SK-N-SH (cell line): ENCODE results near the gene MACROD2. TPM values are rescaled to one million over a fixed set of nuclear protein-coding genes. Genes with fewer than 3 reads are reported as not detected.
A peak's percentile ranks its signal among the peaks of the same experiment; 100 is the strongest.

ENCODE experiments used
- CTCF ChIA-PET: fragments of 300-600, 350-600 bp; formaldehyde crosslinking; extraction: SDS; loops from one replicate; lab custom pipeline; 2021; lab: Yijun Ruan, JAX
- POLR2A ChIA-PET: fragments of 350-600 bp; sonication (Branson Sonifier 250); formaldehyde crosslinking; extraction: SDS; loops from one replicate; lab custom pipeline; 2020; ENCODE audit warnings: antibody characterized with exemption, inconsistent platforms; lab: Yijun Ruan, JAX
- DNase-seq: peaks from one replicate; pipeline ENCODE4 v3.0.0; 2012
- H2AFZ ChIP-seq: fragments of 200-600 bp; sonication (generic); 2 replicates; pipeline ENCODE4 v1.8.1; 2016; ENCODE audit warnings: antibody characterized with exemption, mild to moderate bottlenecking, low read depth
- H3F3A ChIP-seq: fragments of 200-600 bp; sonication (generic); replicated peaks from 2 replicates; pipeline ENCODE3; 2016; ENCODE audit warnings: antibody characterized with exemption, mild to moderate bottlenecking; ENCODE audit not compliant: insufficient read depth
- H3K27ac ChIP-seq, 2 experiments: fragments of 200-500 bp in 1 of 2; fragments of 200-600 bp in 1 of 2; sonication (Bioruptor generic) in 1 of 2; sonication (generic), shearing (Covaris generic) in 1 of 2; 2 replicates each; pipeline versions ENCODE4 v1.5.1 to v1.6.1; 2014 to 2016; ENCODE audit warnings: low read depth in 2 of 2, inconsistent platforms in 1 of 2, low read length in 1 of 2, mild to moderate bottlenecking in 1 of 2, mixed read lengths in 1 of 2
- H3K27me3 ChIP-seq: fragments of 200-600 bp; sonication (generic), shearing (Covaris generic); 2 replicates; pipeline ENCODE4 v1.6.1; 2016; ENCODE audit warnings: mixed run types; ENCODE audit not compliant: insufficient read depth
- H3K36me3 ChIP-seq, 2 experiments: fragments of 200-500 bp in 1 of 2; fragments of 200-600 bp in 1 of 2; sonication (Bioruptor generic) in 1 of 2; sonication (generic) in 1 of 2; replicated peaks in 1 of 2; 2 replicates each; pipeline versions ENCODE3 to v1.5.1; 2014 to 2016; ENCODE audit warnings: low read length in 1 of 2, mild to moderate bottlenecking in 1 of 2; ENCODE audit not compliant: insufficient read depth in 2 of 2, control insufficient read depth in 1 of 2
- H3K4me1 ChIP-seq, 2 experiments: fragments of 200-500 bp in 1 of 2; fragments of 200-600 bp in 1 of 2; sonication (Bioruptor generic) in 1 of 2; sonication (generic), shearing (Covaris generic) in 1 of 2; 2 replicates each; pipeline versions ENCODE4 v1.5.1 to v1.6.1; 2014 to 2016; ENCODE audit warnings: low read depth in 1 of 2, low read length in 1 of 2, mixed run types in 1 of 2; ENCODE audit not compliant: insufficient read depth in 2 of 2, control insufficient read depth in 1 of 2
- H3K4me2 ChIP-seq: fragments of 200-600 bp; sonication (generic), shearing (Covaris generic); 2 replicates; pipeline ENCODE4 v1.6.1; 2017; ENCODE audit warnings: mixed run types
- H3K4me3 ChIP-seq, 2 experiments: fragments of 200-500 bp in 1 of 2; fragments of 200-600 bp in 1 of 2; sonication (Bioruptor generic) in 1 of 2; sonication (generic), shearing (Covaris generic) in 1 of 2; 2 replicates each; pipeline versions ENCODE4 v1.5.1 to v1.8.1; 2014 to 2016; ENCODE audit warnings: low read depth in 2 of 2, inconsistent platforms in 1 of 2, low read length in 1 of 2, mild to moderate bottlenecking in 1 of 2, mixed read lengths in 1 of 2, moderate library complexity in 1 of 2
- H3K79me2 ChIP-seq: fragments of 200-600 bp; sonication (generic); 2 replicates; pipeline ENCODE4 v1.8.1; 2017; ENCODE audit warnings: mild to moderate bottlenecking; ENCODE audit not compliant: insufficient read depth
- H3K9ac ChIP-seq: fragments of 200-600 bp; sonication (generic); 2 replicates; pipeline ENCODE4 v1.6.1; 2017; ENCODE audit warnings: mixed run types
- H3K9me2 ChIP-seq: fragments of 200-600 bp; sonication (generic); 2 replicates; pipeline ENCODE4 v1.6.1; 2017; ENCODE audit warnings: mixed run types
- H3K9me3 ChIP-seq: fragments of 200-600 bp; sonication (generic); 2 replicates; pipeline ENCODE4 v1.6.1; 2017; ENCODE audit warnings: mixed run types, mild to moderate bottlenecking, moderate library complexity
- H4K20me1 ChIP-seq: fragments of 200-600 bp; sonication (generic); 2 replicates; pipeline ENCODE4 v1.6.1; 2017; ENCODE audit warnings: mild to moderate bottlenecking, mixed run types; ENCODE audit not compliant: insufficient read depth
- CHD2 ChIP-seq: fragments of 150-350 bp; IDR thresholded peaks from 2 replicates; pipeline ENCODE4 v1.6.1; 2018; ENCODE audit warnings: low read length; ENCODE audit not compliant: partially characterized antibody
- ELF1 ChIP-seq: IDR thresholded peaks from 2 replicates; pipeline ENCODE4 v1.4.0; 2012
- EP300 ChIP-seq, 2 experiments: IDR thresholded peaks; 2 replicates each; pipeline versions ENCODE4 v1.4.0 to v1.6.1; 2012; ENCODE audit warnings: borderline replicate concordance in 1 of 2, low read depth in 1 of 2, low read length in 1 of 2
- EZH2phosphoT487 ChIP-seq: fragments of 200-600 bp; sonication (generic); IDR thresholded peaks from 2 replicates; pipeline ENCODE4 v1.6.1; 2017; ENCODE audit warnings: low read depth, mixed run types, mild to moderate bottlenecking, antibody characterized with exemption, moderate library complexity, borderline replicate concordance
- FOSL2 ChIP-seq: IDR thresholded peaks from 2 replicates; pipeline ENCODE4 v1.4.0; 2012; ENCODE audit warnings: low read depth, mild to moderate bottlenecking, moderate library complexity, borderline replicate concordance
- FOXJ3 ChIP-seq: sonication (generic); formaldehyde crosslinking; IDR thresholded peaks from 2 replicates; pipeline ENCODE4 v1.5.1; 2020; ENCODE audit warnings: mild to moderate bottlenecking, missing genetic modification reagents
- GABPA ChIP-seq: IDR thresholded peaks from 2 replicates; pipeline ENCODE4 v1.4.0; 2012; ENCODE audit warnings: low read depth, mild to moderate bottlenecking
- GATA2 ChIP-seq: sonication (generic); formaldehyde crosslinking; IDR thresholded peaks from 2 replicates; pipeline ENCODE4 v1.5.0; 2020; ENCODE audit warnings: mild to moderate bottlenecking, missing genetic modification reagents
- JUND ChIP-seq: IDR thresholded peaks from 2 replicates; pipeline ENCODE4 v1.4.0; 2012
- MEF2A ChIP-seq: IDR thresholded peaks from 2 replicates; pipeline ENCODE4 v1.4.0; 2012; ENCODE audit warnings: low read depth, borderline replicate concordance
- MXI1 ChIP-seq: IDR thresholded peaks from 2 replicates; pipeline ENCODE4 v1.6.1; 2012; ENCODE audit warnings: mild to moderate bottlenecking, low read depth, low read length, improper control_type of control experiment
- NFIC ChIP-seq: IDR thresholded peaks from 2 replicates; pipeline ENCODE4 v1.4.0; 2012; ENCODE audit warnings: borderline replicate concordance
- NRF1 ChIP-seq: IDR thresholded peaks from 2 replicates; pipeline ENCODE4 v1.6.1; 2012; ENCODE audit warnings: low read depth, mild to moderate bottlenecking, low read length
- RAD21 ChIP-seq: IDR thresholded peaks from 2 replicates; pipeline ENCODE4 v1.6.1; 2012; ENCODE audit warnings: mild to moderate bottlenecking, low read length
- RCOR1 ChIP-seq: fragments of 150-350 bp; IDR thresholded peaks from 2 replicates; pipeline ENCODE4 v1.6.1; 2017; ENCODE audit warnings: antibody characterized with exemption, low read length
- RFX5 ChIP-seq: IDR thresholded peaks from 2 replicates; pipeline ENCODE4 v1.6.1; 2012; ENCODE audit warnings: mild to moderate bottlenecking, improper control_type of control experiment, low read length
- RXRA ChIP-seq: IDR thresholded peaks from 2 replicates; pipeline ENCODE4 v1.4.0; 2012; ENCODE audit warnings: low read depth, mild to moderate bottlenecking, borderline replicate concordance
- SIN3A ChIP-seq: IDR thresholded peaks from 2 replicates; pipeline ENCODE4 v1.6.1; 2012; ENCODE audit warnings: low read depth, mild to moderate bottlenecking, low read length, moderate library complexity, borderline replicate concordance
- SMC3 ChIP-seq: IDR thresholded peaks from 2 replicates; pipeline ENCODE4 v1.6.1; 2012; ENCODE audit warnings: low read depth, low read length, improper control_type of control experiment
- TAF1 ChIP-seq: IDR thresholded peaks from 2 replicates; pipeline ENCODE4 v1.6.1; 2012; ENCODE audit warnings: low read depth, mild to moderate bottlenecking, low read length, moderate library complexity, borderline replicate concordance
- TEAD4 ChIP-seq: IDR thresholded peaks from 2 replicates; pipeline ENCODE4 v1.4.0; 2012; ENCODE audit warnings: mild to moderate bottlenecking, borderline replicate concordance; ENCODE audit not compliant: insufficient read depth
- YY1 ChIP-seq: IDR thresholded peaks from 2 replicates; pipeline ENCODE4 v1.4.0; 2012; ENCODE audit warnings: low read depth, mild to moderate bottlenecking
- WGBS: methylation state at CpG from one replicate; pipeline ENCODE4 v1.1.6; 2017; ENCODE audit warnings: low lambda C conversion rate; 5-methylcytosine and 5-hydroxymethylcytosine counted together
- polyA plus RNA-seq, 3 experiments: library from polyadenylated mRNA; depleted of rRNA; stranded (reverse); fragments of >200 nt; gene quantifications; 2 replicates each; pipeline ENCODE4 v1.2.3, GENCODE V29; 2012
- TF ChIP-seq, protein P1 (sequence below): fragments of 200-600 bp; sonication (generic); IDR thresholded peaks from 2 replicates; pipeline ENCODE4 v1.6.1; 2017; ENCODE audit warnings: antibody characterized with exemption, mild to moderate bottlenecking, moderate library complexity
- TF ChIP-seq, protein P2 (sequence below): IDR thresholded peaks from 2 replicates; pipeline ENCODE4; 2012
- TF ChIP-seq, protein P3 (sequence below): IDR thresholded peaks from 2 replicates; pipeline ENCODE4 v1.4.0; 2012; ENCODE audit warnings: low read depth
- TF ChIP-seq, protein P4 (sequence below): fragments of 150-350 bp; IDR thresholded peaks from 2 replicates; pipeline ENCODE4 v1.6.1; 2017; ENCODE audit warnings: antibody characterized with exemption, low read length, low read depth, borderline replicate concordance
- TF ChIP-seq, protein P5 (sequence below): fragments of 150-350 bp; IDR thresholded peaks from 2 replicates; pipeline ENCODE4 v1.6.1; 2016; ENCODE audit warnings: mild to moderate bottlenecking, low read depth, low read length

Gene MACROD2
- polyA plus RNA-seq, 1 of the 3 experiments (the other 2 are of a cell fraction) = 0.33 TPM

DNA sequence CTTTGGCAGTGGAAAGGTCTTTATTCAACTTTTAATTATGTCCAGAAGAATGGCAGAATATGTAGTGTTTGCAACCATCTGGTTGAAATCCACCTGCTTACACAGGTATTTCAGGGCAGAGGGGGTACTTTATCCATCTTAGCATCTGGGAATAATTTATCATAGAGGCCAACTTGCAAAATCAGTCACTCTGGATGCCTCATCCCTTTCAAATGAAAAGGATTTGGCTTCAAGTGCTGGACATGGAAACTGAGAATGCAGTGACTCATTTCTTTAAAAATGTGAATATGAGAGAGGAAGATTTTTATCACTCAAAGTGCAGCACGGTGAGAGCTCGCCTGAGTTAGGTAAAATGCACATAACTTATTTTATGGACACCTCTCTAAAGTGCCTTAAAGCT lies 1819.6 kb downstream of the MACROD2 start:
- Histone ChIP-seq H3K36me3 (no peaks in the 10 kb centered on the region), H3K4me1 (no peaks in the 10 kb centered on the region), H3K9me2 (no peaks in the 10 kb centered on the region), H3K79me2 (no peaks in the 10 kb centered on the region), H2AFZ (no peak overlapping the region), H3K9me3 (no peaks in the 10 kb centered on the region), H3F3A (peaks cover 7% of the 10 kb centered on the region), H3K9ac (no peak overlapping the region), H3K4me3 (no peak overlapping the region), H4K20me1 (no peaks in the 10 kb centered on the region), H3K4me2 (peak overlapping the region; percentile 27; the same call in 1 of the 2 replicates), H3K27ac (peak overlapping the region in 1 of 2 experiments; percentile 5; a peak in 1 of 4 replicates), H3K27me3 (no peaks in the 10 kb centered on the region)
- WGBS = 3% methylated on average over 2 of the region's 2 CpGs
- POLR2A ChIA-PET = no interaction called here
- CTCF ChIA-PET = interaction anchor here (0.6 kb wide), 1 partner anchor 545 kb away, joined by 3 read pairs; no protein-coding TSS in a partner anchor
- DNase-seq = no peak
- TF ChIP-seq SIN3A (no peak), RFX5 (no peak), FOXJ3 (CRISPR knock-in tag) (no peak), TAF1 (no peak), MXI1 (no peak), RAD21 (no peak), CHD2 (no peak), YY1 (no peak), NFIC (peak; percentile 67), JUND (peak; percentile 73), ELF1 (no peak), FOSL2 (peak; percentile 65; the same call in 1 of the 2 replicates), EP300 (IDR thresholded peaks at IDR 0.05; ENCODE audit: borderline replicate concordance in 1 of 2, low read depth in 1 of 2, low read length in 1 of 2) (peak in 1 of 2 experiments; percentile 25; a peak in 1 of 4 replicates), GABPA (no peak), NRF1 (no peak), MEF2A (no peak), SMC3 (no peak), TEAD4 (no peak; the same call in 1 of the 2 replicates), GATA2 (CRISPR knock-in tag) (no peak), RCOR1 (no peak), RXRA (no peak), EZH2phosphoT487 (no peak)
- TF ChIP-seq, protein P1, sequence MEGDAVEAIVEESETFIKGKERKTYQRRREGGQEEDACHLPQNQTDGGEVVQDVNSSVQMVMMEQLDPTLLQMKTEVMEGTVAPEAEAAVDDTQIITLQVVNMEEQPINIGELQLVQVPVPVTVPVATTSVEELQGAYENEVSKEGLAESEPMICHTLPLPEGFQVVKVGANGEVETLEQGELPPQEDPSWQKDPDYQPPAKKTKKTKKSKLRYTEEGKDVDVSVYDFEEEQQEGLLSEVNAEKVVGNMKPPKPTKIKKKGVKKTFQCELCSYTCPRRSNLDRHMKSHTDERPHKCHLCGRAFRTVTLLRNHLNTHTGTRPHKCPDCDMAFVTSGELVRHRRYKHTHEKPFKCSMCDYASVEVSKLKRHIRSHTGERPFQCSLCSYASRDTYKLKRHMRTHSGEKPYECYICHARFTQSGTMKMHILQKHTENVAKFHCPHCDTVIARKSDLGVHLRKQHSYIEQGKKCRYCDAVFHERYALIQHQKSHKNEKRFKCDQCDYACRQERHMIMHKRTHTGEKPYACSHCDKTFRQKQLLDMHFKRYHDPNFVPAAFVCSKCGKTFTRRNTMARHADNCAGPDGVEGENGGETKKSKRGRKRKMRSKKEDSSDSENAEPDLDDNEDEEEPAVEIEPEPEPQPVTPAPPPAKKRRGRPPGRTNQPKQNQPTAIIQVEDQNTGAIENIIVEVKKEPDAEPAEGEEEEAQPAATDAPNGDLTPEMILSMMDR = no peak
- TF ChIP-seq, protein P2, sequence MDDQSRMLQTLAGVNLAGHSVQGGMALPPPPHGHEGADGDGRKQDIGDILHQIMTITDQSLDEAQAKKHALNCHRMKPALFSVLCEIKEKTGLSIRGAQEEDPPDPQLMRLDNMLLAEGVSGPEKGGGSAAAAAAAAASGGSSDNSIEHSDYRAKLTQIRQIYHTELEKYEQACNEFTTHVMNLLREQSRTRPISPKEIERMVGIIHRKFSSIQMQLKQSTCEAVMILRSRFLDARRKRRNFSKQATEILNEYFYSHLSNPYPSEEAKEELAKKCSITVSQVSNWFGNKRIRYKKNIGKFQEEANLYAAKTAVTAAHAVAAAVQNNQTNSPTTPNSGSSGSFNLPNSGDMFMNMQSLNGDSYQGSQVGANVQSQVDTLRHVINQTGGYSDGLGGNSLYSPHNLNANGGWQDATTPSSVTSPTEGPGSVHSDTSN = peak; percentile 57; the same call in 1 of the 2 replicates
- TF ChIP-seq, protein P3, sequence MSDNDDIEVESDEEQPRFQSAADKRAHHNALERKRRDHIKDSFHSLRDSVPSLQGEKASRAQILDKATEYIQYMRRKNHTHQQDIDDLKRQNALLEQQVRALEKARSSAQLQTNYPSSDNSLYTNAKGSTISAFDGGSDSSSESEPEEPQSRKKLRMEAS = no peak
- TF ChIP-seq, protein P4, sequence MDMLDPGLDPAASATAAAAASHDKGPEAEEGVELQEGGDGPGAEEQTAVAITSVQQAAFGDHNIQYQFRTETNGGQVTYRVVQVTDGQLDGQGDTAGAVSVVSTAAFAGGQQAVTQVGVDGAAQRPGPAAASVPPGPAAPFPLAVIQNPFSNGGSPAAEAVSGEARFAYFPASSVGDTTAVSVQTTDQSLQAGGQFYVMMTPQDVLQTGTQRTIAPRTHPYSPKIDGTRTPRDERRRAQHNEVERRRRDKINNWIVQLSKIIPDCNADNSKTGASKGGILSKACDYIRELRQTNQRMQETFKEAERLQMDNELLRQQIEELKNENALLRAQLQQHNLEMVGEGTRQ = no peak
- TF ChIP-seq, protein P5, sequence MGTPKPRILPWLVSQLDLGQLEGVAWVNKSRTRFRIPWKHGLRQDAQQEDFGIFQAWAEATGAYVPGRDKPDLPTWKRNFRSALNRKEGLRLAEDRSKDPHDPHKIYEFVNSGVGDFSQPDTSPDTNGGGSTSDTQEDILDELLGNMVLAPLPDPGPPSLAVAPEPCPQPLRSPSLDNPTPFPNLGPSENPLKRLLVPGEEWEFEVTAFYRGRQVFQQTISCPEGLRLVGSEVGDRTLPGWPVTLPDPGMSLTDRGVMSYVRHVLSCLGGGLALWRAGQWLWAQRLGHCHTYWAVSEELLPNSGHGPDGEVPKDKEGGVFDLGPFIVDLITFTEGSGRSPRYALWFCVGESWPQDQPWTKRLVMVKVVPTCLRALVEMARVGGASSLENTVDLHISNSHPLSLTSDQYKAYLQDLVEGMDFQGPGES = no peak
